ENCODE results near the gene RPS16.
"Not testable (repeated sequence)": the region's sequence is repeated elsewhere in the genome, so short reads cannot be mapped to it uniquely, and the experiment has no call there.

Gene RPS16

DNA sequence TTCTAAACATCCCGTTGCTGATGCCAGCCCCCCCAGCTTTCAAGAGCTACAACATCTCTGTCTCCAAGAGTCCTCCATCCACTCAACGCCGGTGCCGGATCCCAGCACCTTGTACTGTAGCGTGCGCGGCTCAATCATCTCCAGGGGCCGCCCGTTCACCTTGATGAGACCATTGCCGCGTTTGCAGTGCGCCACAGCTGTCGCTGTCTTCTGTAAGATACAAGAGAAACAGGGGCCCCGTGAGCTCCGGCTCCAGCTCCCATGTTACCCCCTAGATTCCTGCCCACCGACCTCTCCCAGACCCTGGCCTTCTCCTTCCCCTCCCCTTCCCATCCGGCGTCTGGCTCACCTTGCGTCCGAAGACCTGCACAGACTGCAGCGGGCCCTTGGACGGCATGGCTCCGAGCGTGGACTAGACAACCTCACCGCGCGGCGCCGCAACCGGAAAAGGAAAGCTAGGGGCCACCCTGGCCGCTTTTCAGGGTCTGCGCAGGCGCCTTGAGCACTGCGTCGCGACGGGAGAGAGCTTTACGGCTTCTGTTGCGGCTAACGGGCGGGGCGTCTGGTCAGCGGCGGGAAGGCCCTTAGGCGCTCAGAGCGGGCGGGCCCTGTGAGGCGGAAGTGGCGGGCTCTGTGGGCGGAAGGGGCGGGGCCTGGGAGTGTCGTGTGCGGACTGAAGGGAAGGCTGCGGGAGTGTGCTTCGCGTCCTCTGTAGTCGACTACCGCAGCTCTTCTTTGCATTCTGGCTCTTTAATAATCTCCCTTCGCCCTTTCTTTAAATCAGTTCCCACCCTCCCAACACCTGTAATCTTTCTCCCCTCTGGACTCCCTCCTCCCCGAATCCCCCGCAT is at the start of gene RPS16:
Gene RPS16, minus strand, starts transcription at position 451 of the 851 bp plus-strand sequence. Its CDS starts 54 bp downstream, at position 397.
- in situ Hi-C loops (cut with HindIII; ENCODE audit: low pct_ligation_motif_present, low pct_unique_long_range_greater_than_20kb, low sequenced_read_pairs) = no loop called here

DNA sequence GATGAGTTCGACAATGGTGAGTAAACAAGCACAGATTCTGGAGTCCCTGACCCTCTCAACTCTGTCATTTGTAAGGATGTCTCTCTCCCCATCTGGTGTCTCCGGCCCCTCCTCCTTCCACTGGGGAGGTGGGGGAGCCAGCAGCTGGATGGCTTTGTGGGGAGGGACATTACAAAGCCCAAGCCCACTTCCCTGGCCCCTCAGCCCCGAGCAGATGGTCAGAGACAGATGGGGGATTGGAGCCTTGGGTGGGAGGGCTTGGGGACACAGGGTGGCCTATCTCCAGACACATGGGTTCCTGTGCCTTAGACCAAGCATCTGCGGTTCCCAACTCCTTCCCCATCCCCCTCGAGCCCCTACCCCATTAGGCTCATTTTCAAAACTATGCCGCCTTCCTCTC is 47.4 kb upstream of the RPS16 start:
- in situ Hi-C loops (cut with HindIII; ENCODE audit: low pct_ligation_motif_present, low pct_unique_long_range_greater_than_20kb, low sequenced_read_pairs) = no loop called here
- DNase-seq = no peak

More for the DNA sequence above, at the start of gene RPS16:
- DNase-seq = peak; percentile 96

DNA sequence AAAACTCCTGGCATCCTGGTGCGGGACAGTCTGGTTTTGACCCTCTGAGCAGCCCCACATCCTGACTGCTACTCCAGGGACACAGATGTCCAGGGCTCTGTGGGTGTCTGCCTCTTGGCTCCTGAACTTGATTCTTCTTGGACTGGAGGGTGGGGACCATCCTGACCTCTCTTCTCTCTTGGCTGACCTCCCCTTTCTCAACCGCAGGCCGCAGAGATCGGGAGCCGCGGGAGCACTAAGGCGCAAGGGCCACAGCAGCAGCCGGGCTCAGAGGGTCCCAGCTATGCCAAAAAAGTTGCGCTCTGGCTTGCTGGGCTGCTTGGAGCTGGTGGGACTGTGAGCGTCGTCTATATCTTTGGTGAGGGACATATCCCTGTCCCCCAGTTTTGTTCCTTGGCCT is 45.9 kb upstream of the RPS16 start:
- DNase-seq = no peak
- in situ Hi-C loops (cut with HindIII; ENCODE audit: low pct_ligation_motif_present, low pct_unique_long_range_greater_than_20kb, low sequenced_read_pairs) = no loop called here

DNA sequence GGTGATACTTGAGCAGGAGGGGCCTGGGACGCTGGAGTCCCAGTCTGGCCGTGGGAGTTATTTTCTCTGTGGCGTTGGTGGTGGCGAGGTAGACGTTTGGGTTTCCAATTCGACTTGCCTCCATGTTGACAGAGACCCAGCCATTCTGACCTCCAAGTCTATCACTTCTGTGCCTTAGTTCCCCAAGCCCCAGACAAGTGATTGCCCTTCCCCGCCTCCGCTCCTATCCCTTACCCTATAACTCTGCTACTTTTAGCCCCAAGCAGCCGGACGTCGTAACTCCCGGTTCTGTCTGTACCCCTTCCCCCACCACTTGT is 45.4 kb upstream of the RPS16 start:
- DNase-seq = no peak
- in situ Hi-C loops (cut with HindIII; ENCODE audit: low pct_ligation_motif_present, low pct_unique_long_range_greater_than_20kb, low sequenced_read_pairs) = no loop called here

DNA sequence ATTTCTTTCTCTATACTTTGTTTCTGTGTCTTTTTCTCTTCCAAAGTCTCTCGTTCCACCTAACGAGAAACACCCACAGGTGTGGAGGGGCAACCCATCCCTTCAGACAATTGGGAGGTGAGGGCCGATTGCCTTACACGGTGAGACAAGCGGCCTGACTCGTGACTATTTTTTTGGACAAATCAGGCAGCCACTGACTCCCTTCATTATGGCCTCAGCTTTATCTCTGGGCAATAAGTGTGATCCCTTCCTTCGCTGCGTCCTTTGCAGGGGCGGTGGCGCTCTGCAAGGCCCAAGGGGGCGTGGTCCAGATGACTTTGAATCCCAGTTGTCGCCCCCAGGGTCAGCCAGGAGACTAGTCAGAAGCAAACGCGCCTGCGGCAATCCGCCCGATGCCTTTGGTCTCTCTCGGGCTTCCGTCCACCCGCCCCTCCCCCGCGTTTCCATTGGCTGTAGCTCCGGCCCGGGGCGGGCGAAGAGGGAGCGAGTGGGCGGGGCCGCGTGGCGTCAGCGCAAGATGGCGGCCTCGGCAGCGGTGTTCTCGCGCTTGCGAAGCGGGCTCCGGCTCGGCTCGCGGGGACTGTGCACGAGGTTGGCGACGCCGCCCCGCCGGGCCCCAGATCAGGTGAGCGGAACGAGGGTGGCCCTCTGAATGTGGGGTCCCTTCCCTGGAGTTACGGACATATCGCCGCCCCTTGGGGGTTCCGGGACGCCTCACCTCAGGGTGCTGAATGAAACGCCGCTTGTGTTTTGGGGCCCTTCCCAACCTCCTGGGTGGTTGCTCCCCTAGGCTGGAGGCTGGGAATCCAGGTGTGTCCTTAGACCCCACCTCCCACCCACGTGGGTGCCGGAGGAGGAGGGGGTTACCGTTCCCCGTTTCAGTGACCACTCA is 44.8 kb upstream of the RPS16 start, which contains the start of gene TIMM50:
Gene TIMM50, plus strand, starts transcription at position 502 of the 892 bp plus-strand sequence. Its CDS starts 16 bp downstream, at position 518.
- in situ Hi-C loops (cut with HindIII; ENCODE audit: low pct_ligation_motif_present, low pct_unique_long_range_greater_than_20kb, low sequenced_read_pairs) = no loop called here
- peak; percentile 93 for DNase-seq

DNA sequence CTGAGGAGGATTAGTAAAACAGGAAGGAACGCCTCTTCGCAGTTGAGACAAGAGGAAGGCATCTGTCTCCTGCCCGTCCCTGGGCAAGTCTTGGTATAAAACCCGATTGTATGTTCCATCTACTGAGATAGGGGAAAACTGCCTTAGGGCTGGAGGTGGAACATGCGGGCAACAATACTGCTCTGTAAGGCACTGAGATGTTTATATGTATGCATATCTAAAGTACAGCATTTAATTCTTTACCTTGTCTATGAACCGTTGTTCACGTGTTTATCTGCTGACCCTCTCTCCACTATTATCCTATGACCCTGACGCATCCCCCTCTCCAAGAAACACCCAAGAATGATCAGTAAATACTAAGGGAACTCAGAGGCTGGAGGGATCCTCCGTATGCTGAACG is 44.2 kb upstream of the RPS16 start:
- in situ Hi-C loops (cut with HindIII; ENCODE audit: low pct_ligation_motif_present, low pct_unique_long_range_greater_than_20kb, low sequenced_read_pairs) = no loop called here
- no peak for DNase-seq

DNA sequence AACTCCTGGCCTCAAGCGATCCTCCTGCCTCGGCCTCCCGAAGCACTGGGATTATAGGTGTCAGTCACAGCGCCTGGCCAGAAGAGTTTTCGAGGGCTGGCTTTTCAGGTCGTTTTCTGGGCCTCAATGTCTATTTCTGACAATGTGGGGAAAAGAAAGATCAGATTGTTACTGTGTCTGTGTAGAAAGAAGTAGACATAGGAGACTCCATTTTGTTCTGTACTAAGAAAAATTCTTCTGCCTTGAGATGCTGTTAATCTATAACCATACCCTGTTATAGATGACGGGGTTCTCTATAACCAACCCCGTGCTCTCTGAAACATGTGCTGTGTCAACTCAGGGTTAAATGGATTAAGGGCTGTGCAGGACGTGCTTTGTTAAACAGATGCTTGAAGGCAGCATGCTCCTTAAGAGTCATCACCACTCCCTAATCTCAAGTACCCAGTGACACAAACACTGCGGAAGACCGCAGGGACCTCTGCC is 43.6 kb upstream of the RPS16 start:
- DNase-seq; in situ Hi-C loops (cut with HindIII; ENCODE audit: low pct_ligation_motif_present, low pct_unique_long_range_greater_than_20kb, low sequenced_read_pairs): not testable (repeated sequence)

DNA sequence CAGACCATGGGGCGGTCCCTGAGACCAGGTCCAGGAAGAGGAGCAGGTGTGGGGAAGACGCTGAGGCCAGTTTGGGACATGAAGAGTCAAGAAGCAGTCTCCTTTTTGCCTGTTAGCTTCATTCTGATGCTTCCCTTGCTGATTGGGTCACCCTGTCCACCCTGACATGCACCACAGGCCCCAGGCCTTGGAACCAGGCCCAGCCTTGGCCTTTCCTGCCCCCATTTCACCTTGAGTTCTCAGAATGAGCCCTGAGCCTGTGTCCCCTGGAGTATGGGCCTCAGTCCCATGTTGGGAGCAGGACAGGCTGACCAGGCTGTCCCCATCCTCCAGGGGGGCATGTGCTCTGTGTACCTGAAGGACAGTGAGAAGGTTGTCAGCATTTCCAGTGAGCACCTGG is 40.0 kb upstream of the RPS16 start:
- in situ Hi-C loops (cut with HindIII; ENCODE audit: low pct_ligation_motif_present, low pct_unique_long_range_greater_than_20kb, low sequenced_read_pairs) = no loop called here
- no peak for DNase-seq

DNA sequence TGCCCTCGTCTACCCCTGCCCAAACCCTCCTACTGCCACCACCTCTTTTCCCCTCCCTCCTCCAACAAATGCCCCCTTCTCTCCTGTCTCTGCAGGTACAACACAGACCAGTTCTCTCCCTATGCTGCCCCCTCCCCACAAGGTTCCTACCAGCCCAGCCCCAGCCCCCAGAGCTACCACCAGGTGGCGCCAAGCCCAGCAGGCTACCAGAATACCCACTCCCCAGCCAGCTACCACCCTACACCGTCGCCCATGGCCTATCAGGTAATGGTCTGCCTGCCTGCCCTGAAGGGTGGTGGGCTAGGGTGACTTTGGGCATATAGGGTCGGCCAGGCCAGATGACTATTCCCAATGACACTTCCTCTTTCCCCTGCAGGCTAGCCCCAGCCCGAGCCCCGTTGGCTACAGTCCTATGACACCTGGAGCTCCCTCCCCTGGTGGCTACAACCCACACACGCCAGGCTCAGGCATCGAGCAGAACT is 38.4 kb upstream of the RPS16 start:
- in situ Hi-C loops (cut with HindIII; ENCODE audit: low pct_ligation_motif_present, low pct_unique_long_range_greater_than_20kb, low sequenced_read_pairs) = no loop called here
- DNase-seq = peak; percentile 37

DNA sequence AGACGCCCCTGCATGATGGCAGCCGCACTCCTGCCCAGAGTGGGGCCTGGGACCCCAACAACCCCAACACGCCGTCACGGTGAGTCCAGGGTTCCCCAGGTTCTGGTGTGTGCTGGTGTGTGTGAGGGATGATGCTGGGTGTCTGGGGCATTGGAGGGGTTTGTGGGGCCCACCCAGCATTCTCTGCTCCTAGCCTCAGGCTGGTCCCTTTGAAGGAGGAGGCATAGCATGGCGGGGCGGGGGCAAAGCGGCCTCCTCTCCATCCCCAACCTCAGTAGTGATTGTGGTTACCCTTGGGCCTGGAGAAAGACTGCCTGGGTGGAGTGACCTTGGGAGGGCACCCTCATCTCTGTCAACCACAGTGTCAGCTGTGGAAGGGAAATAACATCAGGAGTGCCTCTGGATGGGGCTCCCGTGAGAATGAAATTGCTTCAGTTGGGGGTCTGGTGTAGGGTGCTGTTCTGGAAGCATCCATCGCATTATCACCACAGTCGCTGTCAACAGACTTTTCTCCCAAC is 37.8 kb upstream of the RPS16 start:
- in situ Hi-C loops (cut with HindIII; ENCODE audit: low pct_ligation_motif_present, low pct_unique_long_range_greater_than_20kb, low sequenced_read_pairs) = no loop called here
- no peak for DNase-seq

DNA sequence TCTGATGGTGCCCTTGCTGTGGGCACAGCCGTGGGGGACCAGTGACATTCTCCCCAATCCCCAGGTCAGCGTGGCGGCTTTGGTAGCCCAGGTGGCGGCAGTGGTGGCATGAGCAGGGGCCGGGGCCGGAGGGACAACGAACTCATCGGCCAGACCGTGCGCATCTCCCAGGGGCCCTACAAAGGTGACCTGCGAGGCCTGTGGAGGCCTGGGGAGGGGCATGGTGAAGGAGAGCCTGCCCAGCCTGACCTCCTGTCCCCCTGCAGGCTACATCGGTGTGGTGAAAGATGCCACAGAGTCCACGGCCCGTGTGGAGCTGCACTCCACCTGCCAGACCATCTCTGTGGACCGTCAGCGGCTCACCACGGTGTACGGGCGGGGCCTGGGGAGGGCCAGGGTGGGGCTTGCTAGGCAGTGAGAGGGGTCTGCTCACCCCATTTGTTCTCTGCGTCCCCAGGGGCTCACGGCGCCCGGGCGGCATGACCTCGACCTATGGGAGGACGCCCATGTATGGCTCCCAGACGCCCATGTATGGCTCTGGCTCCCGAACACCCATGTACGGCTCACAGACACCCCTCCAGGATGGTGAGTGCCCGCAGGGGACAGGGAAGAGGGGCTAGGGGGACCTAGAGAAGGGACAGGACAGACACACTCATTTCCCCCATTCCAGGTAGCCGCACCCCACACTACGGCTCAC is 37.1 kb upstream of the RPS16 start:
- in situ Hi-C loops (cut with HindIII; ENCODE audit: low pct_ligation_motif_present, low pct_unique_long_range_greater_than_20kb, low sequenced_read_pairs) = no loop called here
- no peak for DNase-seq

DNA sequence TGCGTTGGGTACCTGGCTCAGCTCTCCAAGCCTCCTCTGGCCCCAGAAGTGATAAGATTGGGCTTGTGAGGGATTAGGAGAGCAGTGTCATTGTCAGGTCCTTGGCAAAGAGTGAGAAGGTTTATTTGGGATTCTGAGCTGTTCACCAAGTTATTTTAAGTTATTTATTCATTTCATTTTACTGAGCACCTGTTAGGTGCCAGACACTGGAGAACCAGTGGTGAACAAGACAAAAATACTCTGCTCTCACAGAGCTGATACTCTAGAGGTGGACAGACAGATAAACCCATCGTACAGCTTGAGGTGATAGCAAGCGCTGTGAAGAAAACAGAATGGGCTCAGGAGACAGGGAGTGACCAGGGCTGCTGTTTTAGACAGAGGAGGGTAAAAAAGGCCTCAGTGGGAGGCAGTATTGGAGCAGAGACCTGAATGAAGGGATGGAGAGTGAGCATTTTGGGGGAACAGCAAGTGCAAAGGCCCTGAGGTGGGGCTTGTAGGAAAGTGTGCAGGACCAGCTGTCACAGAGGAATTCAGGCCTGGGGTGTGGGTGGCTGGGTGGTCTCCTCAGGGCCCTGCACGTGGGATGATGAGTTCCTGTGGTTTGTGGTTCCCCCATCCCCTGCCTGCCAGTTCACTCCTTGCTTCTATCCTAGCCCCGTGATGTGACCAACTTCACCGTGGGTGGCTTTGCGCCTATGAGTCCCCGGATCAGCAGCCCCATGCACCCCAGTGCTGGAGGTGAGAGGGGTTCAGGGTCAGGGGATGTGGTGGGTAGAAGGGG is 36.2 kb upstream of the RPS16 start:
- in situ Hi-C loops (cut with HindIII; ENCODE audit: low pct_ligation_motif_present, low pct_unique_long_range_greater_than_20kb, low sequenced_read_pairs) = no loop called here
- no peak for DNase-seq

DNA sequence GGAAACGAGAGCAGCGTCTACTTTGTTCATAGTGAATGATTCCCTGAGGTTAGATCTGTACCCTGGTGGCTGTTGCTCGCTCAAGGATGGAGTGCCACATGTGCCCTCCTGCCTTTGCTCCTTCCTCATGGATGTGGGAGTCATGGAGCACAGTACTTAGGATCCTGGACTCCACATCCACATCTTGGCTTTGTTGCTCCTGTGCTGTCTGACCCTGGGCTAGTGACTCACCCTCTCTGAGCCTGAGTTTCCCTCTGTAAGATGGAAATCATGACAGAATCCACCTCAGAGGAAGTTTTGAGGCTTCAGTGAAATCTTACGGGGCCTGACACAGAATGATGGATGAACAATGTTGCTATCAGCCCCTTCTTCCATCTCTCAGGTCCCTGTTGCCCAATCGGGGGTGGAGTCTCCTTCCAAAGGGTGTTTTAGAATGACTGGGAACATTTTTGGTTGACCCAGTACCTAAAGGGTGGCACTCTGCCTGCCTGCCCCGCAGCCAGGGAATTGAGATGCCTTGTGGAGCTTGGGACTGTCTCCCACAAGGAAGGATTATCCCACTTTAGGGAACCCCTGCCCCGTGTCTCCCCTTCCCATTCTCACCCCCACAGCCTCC is 35.1 kb upstream of the RPS16 start:
- in situ Hi-C loops (cut with HindIII; ENCODE audit: low pct_ligation_motif_present, low pct_unique_long_range_greater_than_20kb, low sequenced_read_pairs) = no loop called here
- no peak for DNase-seq

DNA sequence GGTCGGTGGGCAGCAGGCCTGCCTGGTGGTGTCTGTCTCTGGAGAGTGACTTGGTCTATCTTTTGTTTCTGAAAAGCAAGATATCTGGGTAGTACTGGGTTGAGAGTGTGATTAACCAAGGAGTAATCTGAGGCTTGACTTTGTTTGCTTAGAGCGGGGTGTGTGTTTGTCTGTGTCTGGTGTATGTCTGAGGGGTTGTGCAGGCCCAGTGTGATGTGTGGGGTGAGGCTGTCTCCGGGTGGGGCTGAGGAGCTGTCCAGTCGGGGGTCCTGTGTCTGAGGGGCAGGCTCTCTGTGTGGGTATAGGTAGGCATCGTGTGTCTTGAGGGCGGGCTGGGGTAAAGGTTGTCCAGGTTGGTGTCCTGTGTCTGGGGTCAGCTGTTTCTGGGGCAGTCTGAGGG is 33.8 kb upstream of the RPS16 start:
- DNase-seq = no peak
- in situ Hi-C loops (cut with HindIII; ENCODE audit: low pct_ligation_motif_present, low pct_unique_long_range_greater_than_20kb, low sequenced_read_pairs) = no loop called here

DNA sequence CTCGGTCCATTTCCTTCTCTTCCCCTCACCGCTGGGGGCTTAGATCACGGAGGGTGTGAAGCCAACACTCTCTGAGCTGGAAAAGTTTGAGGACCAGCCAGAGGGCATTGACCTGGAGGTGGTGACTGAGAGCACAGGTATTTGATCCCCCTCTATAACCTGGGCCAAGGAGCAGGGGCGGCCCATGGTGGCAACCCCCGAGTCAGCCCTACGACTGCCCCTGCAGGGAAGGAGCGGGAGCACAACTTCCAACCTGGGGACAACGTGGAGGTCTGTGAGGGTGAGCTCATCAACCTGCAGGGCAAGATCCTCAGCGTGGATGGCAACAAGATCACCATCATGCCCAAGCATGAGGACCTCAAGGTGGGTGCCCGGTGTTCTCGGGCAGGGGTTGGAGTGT is 33.3 kb upstream of the RPS16 start:
- in situ Hi-C loops (cut with HindIII; ENCODE audit: low pct_ligation_motif_present, low pct_unique_long_range_greater_than_20kb, low sequenced_read_pairs) = no loop called here
- DNase-seq = no peak

DNA sequence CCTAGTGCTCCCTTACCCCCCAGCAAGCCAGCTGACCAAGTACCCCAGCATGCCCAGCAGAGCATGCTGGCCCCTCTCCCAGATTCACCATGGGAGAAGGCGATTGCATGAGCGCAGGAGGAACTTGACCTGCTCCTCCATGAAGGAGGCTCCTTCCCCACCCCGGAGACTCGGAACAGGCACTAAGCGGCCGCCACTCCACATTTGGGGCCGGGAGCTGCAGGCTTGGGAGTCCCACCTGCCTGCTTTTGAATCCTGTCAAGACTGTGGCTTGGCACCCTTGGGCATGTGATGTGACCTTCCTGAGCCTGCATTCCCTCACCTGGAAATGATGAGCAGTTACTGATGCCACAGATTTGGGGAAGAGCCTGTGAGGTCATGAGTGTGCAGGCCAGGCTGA is 32.2 kb upstream of the RPS16 start:
- in situ Hi-C loops (cut with HindIII; ENCODE audit: low pct_ligation_motif_present, low pct_unique_long_range_greater_than_20kb, low sequenced_read_pairs) = no loop called here
- no peak for DNase-seq

DNA sequence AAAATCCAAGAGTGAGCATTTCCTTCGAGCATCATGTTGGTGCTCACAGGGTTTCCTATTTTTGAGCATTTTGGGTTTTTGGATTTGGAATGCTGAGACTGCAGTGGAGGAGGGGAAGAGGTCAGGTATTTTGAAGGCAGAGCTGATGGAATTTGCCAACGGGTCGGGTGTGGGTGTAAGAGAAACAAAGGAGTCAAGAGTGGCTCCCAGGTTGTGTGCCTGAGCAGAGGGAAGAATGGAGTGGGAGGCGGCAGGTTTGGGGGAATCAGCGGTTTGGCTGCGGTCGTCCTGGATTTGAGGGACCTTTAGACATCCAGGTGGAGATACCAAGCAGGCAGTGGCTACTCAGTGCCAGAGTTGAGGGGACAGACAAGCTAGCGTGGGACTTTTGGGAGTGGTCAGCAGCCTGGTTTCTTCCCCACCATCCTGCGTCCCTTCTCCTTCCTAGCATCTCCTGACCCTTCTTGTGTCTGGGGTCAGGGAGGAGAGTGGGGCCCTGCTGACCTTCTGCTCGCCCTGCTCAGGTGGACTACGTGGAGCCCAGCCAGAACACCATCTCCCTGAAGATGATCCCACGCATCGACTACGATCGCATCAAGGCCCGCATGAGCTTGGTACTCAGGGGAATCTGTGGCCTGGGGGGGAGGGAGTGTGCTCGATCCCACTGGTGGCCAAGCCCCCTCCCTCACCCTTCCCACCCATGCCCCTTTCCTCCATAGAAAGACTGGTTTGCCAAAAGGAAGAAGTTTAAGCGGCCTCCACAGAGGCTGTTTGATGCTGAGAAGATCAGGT is 30.4 kb upstream of the RPS16 start:
- no peak for DNase-seq
- in situ Hi-C loops (cut with HindIII; ENCODE audit: low pct_ligation_motif_present, low pct_unique_long_range_greater_than_20kb, low sequenced_read_pairs) = no loop called here
